Astrocyte of the cerebellum (primary cell): Measurements from ENCODE around the gene FAM163B.

Source experiments
- DNase-seq: peaks from one replicate; pipeline ENCODE4 v3.0.0-alpha.2; 2011; ENCODE audit warnings: low read depth
- H3K4me3 ChIP-seq: 2 replicates; pipeline ENCODE4 v1.5.1; 2011; ENCODE audit warnings: mild to moderate bottlenecking, low read depth, low read length, moderate library complexity
- in situ Hi-C: cut with HindIII; loops from 2 replicates; pipeline ENCODE4 v1.10.0; 2017; ENCODE audit warnings: low sequenced_read_pairs
- TF ChIP-seq, protein P1 (sequence below): IDR thresholded peaks from 2 replicates; pipeline ENCODE4 v1.5.1; 2012; ENCODE audit warnings: low read length, low read depth, moderate library complexity, mild to moderate bottlenecking; ENCODE audit errors: missing control alignments

Gene FAM163B

GRCh38 chr9:133537257-133537656 is 71.9 kb downstream of the FAM163B start:
- in situ Hi-C loops: no loop called here
- no peak overlapping the region for H3K4me3 ChIP-seq
- TF ChIP-seq, protein P1, sequence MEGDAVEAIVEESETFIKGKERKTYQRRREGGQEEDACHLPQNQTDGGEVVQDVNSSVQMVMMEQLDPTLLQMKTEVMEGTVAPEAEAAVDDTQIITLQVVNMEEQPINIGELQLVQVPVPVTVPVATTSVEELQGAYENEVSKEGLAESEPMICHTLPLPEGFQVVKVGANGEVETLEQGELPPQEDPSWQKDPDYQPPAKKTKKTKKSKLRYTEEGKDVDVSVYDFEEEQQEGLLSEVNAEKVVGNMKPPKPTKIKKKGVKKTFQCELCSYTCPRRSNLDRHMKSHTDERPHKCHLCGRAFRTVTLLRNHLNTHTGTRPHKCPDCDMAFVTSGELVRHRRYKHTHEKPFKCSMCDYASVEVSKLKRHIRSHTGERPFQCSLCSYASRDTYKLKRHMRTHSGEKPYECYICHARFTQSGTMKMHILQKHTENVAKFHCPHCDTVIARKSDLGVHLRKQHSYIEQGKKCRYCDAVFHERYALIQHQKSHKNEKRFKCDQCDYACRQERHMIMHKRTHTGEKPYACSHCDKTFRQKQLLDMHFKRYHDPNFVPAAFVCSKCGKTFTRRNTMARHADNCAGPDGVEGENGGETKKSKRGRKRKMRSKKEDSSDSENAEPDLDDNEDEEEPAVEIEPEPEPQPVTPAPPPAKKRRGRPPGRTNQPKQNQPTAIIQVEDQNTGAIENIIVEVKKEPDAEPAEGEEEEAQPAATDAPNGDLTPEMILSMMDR: no peak
- DNase-seq: no peak

DNA sequence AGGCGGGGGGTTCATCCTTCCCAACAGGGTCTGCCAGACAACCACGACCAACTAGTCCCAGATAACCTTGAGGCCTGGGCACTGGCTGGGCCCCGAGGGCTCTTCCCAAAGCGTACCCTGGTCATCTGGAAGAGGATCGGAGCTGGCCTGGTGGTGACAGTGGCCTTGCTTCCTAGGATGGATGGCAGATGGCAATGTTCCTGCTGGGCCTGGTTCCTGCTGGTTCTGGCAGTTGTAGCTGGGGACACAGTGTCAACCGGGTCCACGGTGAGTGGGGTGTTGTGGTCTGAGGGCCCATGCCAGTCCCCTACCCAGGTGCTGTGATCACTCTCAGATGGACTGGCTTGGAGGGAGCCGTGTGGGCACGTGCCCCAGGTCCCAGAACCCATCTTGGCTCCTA is 72.7 kb downstream of the FAM163B start:
- DNase-seq: no peak
- in situ Hi-C loops: no loop called here
- TF ChIP-seq, protein P1: no peak
- no peak overlapping the region for H3K4me3 ChIP-seq

DNA sequence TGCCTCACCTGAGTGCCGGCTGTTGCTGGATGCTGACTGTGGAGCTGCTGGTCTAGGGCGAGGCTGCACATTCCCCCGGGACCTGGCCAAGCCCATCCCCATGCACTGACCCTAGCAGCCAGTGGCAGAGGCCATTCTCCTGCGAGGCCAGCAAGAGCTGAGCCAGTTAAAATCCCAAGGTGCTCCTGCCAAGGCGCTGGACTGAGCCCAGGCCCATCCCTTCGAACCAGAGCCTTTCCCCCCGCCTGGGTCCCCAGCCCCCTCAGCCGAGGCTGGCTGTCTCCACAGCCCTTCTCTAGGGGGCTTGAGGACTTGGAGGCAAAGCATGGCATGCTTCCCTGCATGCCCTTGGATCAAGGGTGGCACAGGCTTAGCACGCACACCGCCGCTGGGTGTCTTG is 73.1 kb downstream of the FAM163B start:
- in situ Hi-C loops: no loop called here
- TF ChIP-seq, protein P1: no peak
- H3K4me3 ChIP-seq: no peak overlapping the region
- no peak for DNase-seq

DNA sequence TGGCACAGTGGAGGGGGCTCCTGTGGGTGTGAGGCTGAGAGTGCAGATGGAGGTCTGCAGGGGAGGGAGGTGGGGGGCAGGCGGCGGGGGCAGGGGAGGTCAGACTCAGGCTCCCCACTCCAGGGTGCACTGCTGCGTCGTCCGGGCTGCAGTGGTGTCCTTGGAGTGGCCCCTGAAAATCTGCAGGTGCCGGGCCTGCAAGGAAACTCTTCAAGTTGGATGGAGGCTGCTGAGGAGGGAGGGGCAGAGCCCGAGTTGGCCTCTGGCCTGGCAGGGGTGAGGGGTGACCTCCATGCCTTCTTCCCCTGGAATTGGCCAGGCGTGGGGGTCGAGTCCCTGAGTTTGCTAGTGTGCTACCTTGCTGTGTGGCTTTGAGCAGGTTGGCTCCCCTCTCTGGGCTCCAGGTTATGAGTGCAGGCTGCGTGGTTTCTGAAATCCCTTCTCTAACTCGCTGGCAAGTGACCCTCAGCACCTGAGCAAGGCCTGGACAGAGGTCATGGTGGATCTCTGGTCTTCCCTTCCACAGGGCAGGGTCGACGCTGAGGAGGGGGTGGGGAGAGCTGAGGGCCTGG is 73.8 kb downstream of the FAM163B start:
- no peak overlapping the region for H3K4me3 ChIP-seq
- TF ChIP-seq, protein P1: no peak
- no peak for DNase-seq
- in situ Hi-C loops: no loop called here

- in situ Hi-C loops: no loop called here
- peak; percentile 13 for DNase-seq
- H3K4me3 ChIP-seq: no peak within 1 kb of the TSS
- TF ChIP-seq, protein P1: no peak
Observed at GRCh38 chr9:133534346-133535291, 74.6 kb downstream of the FAM163B start, which contains the start of gene ADAMTSL2. Gene ADAMTSL2 (plus strand): TSS chr9:133534704. CDS start chr9:133536713, 2,009 bp downstream.

DNA sequence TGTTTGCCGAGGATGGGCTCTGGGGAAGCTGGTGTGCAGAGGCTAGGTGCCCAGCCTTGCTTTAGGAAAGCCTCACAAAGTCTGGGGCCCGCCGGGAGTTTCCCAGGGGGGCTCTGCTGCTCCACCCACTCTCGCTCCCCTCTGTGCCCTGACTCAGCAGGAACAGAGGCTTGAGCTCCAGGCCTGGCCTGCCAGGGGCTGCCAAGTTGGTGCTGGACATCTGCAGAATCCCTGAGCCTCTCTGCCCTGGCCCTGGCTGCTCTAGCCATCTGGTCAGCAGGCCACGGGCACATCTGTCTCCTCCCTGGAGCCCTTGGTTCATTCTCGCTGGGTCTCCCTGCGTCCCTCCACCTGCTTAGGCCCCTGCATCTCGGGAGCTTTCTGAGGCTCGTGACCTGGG is 75.3 kb downstream of the FAM163B start:
- in situ Hi-C loops: no loop called here
- TF ChIP-seq, protein P1: no peak
- no peak overlapping the region for H3K4me3 ChIP-seq
- no peak for DNase-seq
